Nucleus accumbens (tissue), 56 donors: ENCODE measurements around the gene S100A16.
A peak's percentile ranks its signal among the peaks of the same experiment; 100 is the strongest.
"Not testable (repeated sequence)": the region's sequence is repeated elsewhere in the genome, so short reads cannot be mapped to it uniquely, and the experiment has no call there.

Source experiments
- DNase-seq, 56 donors: peaks; one replicate each; lab custom pipeline; 2025; lab: John Stamatoyannopoulos, UW

The S100A16 gene

DNA sequence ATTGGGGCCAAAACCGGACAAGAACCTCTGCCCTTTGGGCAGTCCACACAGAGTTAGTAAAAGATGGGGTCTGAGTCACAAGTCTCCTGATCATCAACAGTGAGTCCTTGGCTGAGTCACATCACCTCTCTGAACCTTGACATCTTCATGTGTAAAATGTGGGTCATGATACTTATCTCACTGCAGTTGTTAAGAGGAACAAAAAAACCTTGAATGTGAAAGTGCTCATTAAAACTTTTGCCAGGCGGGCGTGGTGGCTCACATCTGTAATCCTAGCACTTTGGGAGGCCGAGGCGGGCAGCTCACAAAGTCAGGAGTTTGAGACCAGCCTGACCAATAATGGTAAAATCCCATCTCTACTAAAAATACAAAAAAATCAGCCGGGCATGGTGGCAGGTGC, 15.7 kb downstream of the S100A16 start:
- DNase-seq: no peak

- peak in 3 of 56 donors; percentile 10 to 15 (median 13) for DNase-seq
These were observed 20.2 kb downstream of the S100A16 start for GRCh38 chr1:153592748-153593147.

- DNase-seq: no peak
These were observed 24.5 kb downstream of the S100A16 start for GRCh38 chr1:153588482-153588881.

GRCh38 chr1:153588033-153588432, 24.9 kb downstream of the S100A16 start:
- DNase-seq: not testable (repeated sequence)

GRCh38 chr1:153587314-153587713, 25.6 kb downstream of the S100A16 start:
- peak in 1 of 56 donors; percentile 15 for DNase-seq

DNA sequence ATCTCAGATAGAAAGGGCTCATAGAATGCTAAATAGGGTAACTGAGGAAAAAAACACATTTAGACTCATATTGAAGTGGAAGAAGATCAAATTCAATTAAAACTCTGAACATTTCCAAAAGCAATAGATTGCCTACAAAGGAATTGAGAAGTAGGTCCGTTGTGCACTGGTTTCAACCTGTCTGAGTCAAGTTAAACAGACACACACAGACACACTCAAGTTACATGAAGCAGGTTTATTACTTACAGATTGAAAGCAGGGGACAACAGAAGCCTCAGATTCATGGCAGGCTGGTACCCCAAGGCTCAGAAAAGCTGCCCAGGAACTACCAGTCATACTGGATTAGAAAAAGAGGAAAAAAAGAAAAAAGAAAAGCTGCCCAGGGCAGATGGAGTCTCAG, 26.6 kb downstream of the S100A16 start:
- no peak for DNase-seq

- peak in 1 of 56 donors; percentile 7 for DNase-seq
These were observed 27.9 kb downstream of the S100A16 start for GRCh38 chr1:153585006-153585405.

- DNase-seq: no peak
These were observed 29.0 kb downstream of the S100A16 start for GRCh38 chr1:153583976-153584375.

GRCh38 chr1:153583514-153583913, 29.4 kb downstream of the S100A16 start:
- DNase-seq: not testable (repeated sequence)

DNA sequence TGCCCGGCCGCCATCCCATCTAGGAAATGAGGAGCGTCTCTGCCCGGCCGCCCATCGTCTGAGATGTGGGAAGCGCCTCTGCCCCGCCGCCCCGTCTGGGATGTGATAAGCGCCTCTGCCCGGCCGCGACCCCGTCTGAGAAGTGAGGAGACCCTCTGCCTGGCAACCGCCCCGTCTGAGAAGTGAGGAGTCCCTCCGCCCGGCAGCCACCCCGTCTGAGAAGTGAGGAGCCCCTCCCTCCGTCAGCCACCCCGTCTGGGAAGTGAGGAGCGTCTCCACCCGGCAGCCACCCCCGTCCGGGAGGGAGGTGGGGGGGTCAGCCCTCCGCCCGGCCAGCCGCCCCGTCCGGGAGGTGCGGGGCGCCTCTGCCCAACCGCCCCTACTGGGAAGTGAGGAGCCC, 30.1 kb downstream of the S100A16 start:
- not testable (repeated sequence) for DNase-seq

DNA sequence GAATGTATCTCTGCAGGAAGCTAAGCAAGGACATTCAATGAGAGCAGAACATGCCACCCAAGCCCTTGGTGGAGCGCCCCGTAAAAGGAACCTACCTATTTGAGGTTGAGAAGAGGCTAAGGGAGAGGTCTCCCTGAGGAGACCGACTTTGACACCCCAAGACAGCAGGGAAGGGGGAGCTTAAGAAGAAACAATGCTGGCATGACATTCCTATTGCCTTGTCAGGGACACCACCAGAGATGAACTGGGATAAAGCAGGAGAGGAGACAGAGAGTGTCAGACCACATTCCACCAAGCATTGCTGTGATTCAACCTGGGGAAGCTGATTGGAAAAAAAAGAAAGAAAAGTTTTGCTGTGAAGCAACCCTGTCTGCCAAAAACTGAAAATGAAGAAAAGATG, 34.0 kb downstream of the S100A16 start:
- DNase-seq: no peak

- DNase-seq: no peak
These were observed 34.4 kb downstream of the S100A16 start for GRCh38 chr1:153578490-153578889.

GRCh38 chr1:153577624-153578051, 35.3 kb downstream of the S100A16 start:
- peak in 28 of 56 donors; percentile 3 to 62 (median 26) for DNase-seq

DNA sequence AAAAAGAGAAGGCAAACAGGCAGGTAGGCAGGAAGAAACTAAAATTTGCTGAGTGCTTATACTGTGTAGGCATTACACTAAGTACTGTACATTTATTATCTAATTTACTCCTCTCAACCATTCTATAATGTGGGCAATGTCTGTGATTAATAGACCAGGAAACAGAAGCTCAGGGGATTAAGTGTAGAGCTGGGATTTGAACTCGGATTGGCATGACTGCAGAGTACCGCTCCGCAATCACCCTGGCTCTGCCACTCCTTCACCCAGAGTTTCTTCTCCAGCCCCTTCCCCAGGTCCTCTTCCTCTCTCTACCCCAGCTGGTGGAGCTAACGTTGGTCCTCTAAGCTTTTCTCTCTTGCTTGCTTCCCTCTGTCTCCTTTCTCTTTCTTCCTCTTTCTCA, 35.8 kb downstream of the S100A16 start:
- no peak for DNase-seq

- not testable (repeated sequence) for DNase-seq
These were observed 37.4 kb downstream of the S100A16 start for GRCh38 chr1:153575497-153575896.

- DNase-seq: not testable (repeated sequence)
These were observed 37.9 kb downstream of the S100A16 start for GRCh38 chr1:153575081-153575491.

DNA sequence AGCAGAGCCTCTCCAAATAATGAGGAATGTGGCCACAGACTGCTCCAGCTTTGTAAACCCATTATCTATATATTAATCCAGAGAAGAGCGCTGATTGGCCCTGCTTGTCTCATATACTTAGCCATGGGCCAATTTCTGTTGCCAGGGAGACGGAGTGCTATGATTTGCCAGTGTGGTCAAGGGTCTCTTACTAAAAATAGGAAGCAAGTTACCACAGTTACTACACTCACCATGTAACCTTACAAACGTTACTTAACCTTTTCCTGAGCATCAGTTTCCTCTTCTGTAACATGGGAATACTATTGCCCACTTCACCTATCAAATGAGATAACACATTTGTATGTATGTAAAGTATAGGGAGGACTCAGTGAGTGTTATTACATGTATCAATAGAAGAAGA, 39.6 kb downstream of the S100A16 start:
- no peak for DNase-seq

GRCh38 chr1:153572569-153573015, 40.3 kb downstream of the S100A16 start:
- DNase-seq: peak in 54 of 56 donors; percentile 16 to 89 (median 67)

GRCh38 chr1:153571706-153572105, 41.2 kb downstream of the S100A16 start:
- peak in 1 of 56 donors; percentile 15 for DNase-seq

- DNase-seq: no peak
These were observed 42.1 kb downstream of the S100A16 start for GRCh38 chr1:153570874-153571273.

DNA sequence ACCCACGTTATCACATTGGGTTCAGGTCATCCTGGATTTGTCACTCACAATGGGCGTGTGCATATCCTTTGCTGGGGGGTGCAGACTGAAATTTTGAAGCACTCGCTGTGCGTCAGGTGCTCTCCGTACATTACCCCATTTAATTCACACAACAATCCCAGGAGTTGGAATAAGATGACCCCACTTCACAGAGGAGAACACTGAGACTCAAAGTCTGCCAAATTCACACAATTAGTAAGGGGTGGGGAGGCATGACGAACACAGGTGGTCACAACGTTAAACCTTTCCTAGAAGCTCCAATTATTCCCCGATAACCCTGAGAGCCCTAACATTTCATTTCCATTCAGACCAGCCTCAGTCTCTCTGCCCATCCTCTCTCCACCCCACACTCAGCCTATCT, 43.5 kb downstream of the S100A16 start:
- DNase-seq: no peak

DNA sequence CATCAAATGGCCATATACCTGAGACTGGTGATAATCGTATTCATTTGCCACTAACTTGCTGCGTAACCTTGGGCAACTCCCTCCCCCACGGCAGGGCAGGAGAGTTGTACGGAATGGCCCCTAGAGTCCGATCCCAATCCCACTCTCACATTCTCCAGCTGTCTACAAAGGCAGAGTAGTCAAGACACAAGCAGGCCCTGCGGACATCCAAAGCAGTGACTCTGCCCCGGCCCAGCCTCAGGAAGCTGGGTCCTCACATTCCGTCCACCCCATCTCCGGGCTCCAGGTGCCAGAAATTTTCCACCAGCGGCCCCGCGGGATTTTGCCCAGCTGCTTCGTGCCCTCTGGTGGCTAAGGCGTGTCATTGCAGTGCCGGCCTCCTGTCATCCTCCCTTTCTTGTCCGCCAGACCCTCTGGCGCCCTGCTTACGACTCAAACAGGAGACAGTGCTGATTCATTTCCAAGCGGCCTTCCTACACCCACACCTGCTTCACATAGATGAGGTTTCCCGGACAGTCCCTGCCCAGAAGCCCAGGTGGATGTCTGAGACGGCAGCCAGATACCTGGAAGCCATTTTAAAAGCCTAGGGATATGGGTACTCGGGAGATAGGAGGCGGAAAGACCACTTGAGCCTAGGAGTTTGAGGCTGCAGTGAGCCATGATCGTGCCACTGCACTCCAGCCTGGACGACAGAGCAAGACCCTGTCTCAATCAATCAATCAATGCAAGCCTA, 44.4 kb downstream of the S100A16 start:
- DNase-seq: peak in 51 of 56 donors; percentile 17 to 88 (median 67)
